ENCODE data around the gene SPTLC2.
A peak's percentile ranks its signal among the peaks of the same experiment; 100 is the strongest.
"Not testable (repeated sequence)": the region's sequence is repeated elsewhere in the genome, so short reads cannot be mapped to it uniquely, and the experiment has no call there.

SPTLC2 gene

DNA sequence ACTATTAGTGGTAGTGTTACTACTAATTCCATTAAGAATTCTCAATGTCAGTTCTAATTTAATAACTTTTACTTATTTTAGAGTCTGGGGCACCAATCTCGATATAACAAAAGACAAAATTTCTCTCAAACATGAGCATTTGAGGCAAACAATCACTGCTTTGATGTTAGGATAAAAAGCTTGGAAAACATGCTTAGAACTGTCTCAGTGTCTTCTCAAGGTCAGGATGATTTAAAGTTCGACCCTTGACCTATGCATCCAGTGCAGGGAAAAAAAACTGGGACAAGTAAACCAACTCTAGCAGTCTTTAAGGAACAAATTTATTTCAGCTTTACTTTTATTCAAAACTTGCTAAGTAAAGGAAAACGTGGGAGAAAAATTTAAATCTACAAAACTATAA lies 31.1 kb downstream of the SPTLC2 start:
- DNase-seq, result no peak

DNA sequence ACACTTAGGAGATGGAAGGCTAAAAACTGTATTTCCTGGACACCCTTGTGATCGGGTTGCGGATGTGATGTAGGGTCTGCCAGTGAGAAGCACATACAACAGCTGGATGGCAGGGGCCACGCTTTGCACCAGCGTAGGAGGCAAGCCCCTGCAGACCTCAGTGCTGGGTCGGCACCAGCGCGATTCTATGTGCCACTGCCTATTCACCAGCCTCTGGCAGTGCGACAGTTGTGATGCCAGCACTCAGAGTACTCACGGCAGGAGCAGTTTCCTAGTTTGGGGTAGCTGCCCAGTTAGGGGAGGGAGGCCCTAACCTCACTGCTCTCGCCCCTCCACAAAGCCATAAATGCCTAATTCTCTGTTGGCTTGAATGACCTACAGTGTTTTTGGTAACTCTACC lies 31.6 kb downstream of the SPTLC2 start:
- DNase-seq, result no peak

DNA sequence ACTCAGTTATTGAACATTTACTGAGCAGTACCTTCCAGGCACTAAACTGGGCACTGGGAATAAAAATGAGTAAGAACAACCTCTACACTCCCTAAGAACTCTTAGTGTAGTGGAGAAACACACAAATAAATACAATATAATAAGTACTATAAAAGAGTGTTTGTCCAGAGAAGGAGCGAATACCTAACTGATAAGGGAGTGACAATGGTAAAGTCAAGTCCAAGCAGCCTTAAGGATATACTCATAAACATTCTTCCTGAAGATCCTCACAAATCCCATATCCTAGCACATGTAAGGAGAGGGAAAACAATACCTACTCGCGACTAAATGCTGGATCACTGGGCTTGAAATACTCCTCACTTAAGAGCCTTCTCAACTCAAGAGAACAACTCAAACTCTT lies 32.8 kb downstream of the SPTLC2 start:
- DNase-seq, result no peak

DNA sequence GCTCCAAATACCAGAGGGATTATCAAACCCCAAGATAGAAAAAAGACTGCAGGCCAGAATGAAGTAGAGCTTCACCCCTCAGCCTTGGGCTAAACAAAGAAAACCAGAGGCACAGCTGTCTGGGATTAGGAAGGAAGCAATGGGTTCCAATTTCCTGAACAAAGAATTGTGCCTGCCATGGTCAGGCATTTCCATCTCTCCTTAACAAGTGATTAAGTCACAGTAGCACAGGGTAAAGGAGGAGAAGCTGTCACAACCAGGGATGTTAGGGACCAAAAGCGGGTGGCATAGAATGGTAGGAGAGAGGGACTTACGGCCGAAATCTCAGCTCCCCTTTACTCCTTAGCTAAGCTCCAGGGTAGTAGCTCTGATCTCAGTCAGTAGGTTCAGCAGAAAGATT lies 33.9 kb downstream of the SPTLC2 start:
- no peak for DNase-seq

DNA sequence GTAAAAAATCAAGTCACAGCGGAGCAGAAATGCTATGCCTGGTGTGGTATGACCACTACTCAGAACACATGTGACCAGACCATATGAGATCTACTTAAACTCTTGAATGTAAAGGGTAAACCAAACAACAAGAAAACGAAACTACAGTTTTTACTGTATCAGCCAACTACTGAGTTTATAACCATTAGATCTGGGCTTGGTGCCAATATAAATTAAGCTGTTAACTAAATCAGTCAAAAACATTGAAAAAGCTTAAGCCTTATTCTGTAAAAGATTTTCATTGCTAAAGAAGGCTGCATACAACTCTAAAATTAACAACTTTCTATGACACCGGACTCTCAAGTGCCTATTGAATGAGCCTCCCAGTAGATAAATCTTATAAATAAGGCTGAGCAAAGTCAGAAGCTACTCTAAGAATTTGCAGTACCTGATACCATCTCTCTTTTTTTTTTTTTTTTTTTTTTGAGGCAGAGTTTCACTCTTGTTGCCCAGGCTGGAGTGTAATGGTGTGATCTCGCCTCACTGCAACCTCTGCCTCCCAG lies 35.4 kb downstream of the SPTLC2 start:
- DNase-seq, result peak; percentile 76

DNA sequence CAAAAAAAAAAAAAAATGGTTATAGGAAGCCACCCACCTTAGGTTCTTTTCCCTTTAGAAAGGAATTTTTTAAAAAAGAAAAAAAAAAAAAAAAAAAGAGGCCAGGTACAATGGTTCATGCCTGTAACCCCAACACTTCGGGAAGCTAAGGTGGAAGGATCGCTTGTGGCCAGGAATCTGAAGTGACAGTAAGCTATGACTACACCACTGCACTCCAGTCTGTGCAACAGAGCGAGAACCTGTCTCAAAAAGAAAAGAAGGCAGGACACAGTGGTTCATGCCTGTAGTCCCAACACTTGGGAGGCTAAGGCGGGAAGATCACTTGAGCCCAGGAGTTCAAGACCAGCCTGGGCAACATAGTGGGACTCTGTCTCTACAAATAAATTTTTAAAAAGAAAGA lies 36.0 kb downstream of the SPTLC2 start:
- DNase-seq, result no peak

DNA sequence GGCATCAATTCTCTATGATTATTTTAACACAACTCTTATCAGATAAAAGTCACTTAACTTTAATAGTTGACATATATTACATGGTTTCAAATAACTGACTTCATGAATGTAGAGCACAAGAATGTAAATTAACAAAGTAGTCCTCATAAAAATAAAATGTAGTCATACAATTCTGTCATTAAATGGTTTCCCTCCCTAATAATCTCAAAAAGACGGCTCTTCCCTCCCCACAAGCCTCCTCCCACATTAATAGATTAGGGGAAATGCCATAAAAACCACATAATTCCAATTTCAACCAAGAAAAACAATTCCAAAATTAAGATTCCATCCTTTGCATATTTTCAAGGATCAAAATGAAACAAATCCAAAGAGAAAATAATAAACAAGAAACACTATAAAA lies 36.7 kb downstream of the SPTLC2 start:
- no peak for DNase-seq

DNA sequence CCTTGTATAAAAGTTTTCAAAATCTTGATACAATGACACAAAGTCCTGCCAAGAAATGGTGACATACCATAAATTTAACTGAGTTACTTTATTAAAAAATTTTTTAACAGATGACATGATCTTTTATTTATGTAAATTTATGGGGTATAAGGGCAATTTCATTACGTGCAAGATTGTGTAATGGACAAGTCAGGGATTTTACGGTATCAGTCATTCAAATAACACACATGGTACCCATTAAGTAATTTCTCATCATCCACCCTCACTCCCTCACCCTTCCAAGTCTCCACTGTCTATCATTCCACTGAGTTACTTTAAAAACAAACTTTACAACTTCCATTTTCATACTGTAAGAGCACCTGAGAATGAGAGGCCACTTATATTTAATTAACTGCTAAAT lies 37.4 kb downstream of the SPTLC2 start:
- DNase-seq, result no peak

DNA sequence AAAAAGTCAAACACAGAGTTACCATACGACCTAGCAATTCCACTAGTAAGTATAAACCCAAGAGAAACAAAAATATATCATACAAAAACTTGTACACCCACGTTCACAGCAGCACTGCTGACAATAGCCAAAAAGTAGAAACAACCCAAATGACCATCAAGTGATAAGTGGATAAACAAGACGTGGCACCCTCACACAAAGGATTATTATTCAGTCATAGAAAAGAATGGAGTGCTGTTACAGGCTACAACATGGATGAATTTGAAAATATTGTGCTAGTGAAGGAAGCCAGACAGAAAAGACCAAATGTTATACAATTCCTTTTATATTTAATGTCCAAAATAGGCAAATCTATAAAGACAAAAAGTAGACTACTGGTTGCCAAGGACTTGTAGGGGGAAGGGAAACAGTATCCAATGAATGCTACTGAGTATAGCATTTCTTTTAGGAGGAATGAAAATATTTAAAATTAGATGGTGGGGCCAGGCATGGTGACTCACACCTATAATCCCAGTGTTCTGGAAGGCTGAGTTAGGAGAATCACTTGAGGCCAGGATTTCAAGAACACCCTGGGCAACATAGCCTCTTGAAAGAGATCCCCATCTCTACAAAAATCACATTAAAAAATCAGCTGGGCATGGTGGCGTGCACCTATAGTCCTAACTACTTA lies 41.9 kb downstream of the SPTLC2 start:
- no peak for DNase-seq

DNA sequence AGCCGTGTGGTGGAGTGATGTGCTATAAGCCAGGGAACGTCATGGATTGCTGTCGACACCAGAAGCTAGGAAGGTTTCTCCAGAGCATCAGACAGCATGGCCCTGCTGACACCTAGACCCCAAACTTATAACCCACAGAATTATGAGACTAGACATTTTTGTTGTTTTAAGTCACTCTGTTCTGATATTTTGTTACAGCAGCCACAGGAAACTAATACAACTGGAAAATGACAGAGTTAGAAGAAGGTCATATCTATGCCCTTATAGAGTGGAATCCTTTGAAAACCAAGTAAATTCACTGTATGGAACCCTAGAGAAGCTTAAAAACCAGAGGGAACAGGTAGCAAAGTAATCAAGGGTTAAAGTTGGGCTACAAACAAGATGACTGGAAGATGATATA lies 42.5 kb downstream of the SPTLC2 start:
- no peak for DNase-seq

DNA sequence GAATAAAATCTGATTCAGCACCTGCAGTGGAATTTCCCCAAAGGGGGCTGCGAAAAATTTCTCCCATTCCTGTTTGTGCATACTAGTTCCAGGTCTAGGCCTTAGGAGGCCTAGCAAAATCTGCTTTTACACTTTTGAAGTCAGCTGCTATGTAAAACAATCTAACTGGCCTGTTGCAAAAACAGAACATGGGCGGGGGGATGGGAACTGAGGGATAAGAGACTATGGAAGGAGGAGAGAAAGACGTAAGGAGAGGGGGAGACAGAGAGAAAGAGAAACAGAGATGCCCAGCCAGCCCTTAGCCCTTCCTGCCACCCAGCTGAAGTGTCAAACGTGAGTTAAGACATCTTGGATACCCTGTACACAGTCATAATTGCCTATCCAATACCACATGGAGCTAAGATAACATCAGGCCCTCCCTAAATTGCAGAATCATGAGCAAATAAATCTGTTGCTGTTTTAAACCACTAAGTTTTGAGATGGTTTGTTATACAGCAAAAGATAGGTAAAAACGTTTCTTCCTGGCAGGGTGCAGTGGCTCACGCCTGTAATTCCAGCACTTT lies 45.6 kb downstream of the SPTLC2 start:
- DNase-seq, result no peak

DNA sequence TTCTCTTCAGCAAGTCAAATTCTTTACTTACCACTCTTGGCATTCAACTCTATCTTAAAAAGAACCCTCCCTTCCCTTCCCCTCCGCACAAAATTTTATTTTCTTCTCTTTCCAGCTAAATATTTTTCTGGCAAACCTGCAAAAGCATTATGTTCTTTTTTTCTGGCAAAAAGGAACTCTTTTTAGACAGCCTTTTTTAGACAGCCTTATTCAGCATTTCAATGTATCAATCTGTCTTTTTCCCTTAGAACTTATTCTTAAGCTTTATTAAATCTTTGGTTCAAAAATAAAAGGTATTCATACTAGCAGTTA lies 50.5 kb downstream of the SPTLC2 start:
- no peak for DNase-seq

DNA sequence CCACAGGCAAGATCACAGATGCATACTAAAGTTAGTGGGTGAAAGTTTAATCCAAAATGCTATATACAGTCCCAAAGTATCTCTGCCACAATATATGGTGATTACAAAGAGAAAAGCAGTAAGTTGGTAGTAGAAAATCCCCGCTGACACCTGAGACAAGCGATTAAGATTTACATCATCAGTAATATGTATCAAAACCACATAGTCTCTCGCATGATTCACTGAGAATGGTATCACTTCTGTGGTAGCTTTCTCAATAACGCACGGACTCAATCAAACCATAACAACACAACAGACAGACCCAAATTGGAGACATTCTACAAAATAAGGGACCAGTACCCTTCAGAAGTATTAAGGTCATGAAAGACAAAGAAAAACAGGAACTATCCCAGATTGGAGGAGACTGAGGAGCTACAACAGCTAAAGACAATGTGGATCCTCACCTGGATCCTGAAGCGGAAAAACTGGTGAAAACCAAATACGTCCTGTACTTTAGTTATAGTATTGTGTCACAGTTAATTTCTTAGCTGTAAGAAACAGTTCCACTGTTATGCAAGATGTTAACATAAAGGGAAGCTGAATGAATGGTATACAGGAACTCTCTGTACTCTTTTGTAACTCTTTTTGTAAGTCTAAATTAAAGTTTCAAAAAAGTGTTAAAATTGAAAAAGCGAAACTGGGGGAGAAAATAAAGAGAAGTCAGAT lies 51.0 kb downstream of the SPTLC2 start:
- no peak for DNase-seq

DNA sequence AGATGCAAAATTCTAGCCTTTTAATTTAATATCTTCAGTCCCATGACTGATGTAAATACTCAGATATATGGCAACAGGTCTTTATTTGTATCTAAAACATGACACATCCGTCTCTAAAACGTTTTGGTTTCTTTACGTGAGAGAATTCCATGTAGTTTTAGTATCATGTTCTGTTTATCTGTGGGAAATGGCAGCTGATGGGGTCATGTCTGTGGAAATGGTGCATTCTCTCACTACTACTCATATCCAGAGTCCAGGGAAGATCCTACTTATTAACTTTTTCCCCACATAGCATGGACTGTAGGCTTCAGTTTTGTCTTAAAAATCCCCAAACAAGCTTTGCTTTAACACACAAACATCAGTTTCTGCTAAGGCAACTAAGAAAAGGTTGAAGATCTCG lies 53.8 kb downstream of the SPTLC2 start:
- no peak for DNase-seq

DNA sequence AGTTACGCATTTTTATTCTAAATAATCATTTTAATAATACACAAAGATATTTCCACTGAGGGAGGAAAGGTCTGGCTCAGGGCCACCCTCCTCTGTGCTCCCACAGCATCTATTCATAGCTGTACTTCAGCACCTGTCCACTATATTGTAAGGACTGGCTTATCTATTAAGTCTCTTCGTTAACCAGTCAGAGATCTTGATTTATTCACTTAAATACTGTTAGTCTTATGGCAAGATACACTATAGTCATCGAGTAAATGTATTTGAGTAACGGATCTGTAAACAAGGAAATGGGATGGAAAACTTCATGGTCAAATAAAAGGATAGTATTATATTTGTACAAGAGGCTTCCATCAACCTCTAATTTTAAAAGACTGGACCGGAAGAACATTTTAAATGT lies 54.6 kb downstream of the SPTLC2 start:
- no peak for DNase-seq

DNA sequence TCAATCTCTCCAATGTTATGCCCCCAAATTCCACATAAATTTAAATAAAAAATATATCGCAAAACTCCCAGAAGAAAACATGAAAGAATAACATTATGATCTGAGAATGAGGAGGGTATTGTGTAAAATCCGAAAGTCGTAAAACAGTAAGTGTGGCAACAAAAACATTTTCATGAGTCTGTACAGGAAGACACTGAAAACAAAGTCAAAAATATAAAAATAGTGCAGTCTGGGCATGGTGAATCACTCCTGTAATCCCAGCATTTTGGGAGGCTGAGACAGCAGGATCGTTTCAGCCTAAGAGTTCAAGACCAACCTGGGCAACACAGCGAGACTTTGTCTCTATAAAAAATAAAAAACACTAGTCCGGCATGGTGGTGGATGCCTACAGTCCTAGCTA lies 57.1 kb downstream of the SPTLC2 start:
- DNase-seq, result no peak

DNA sequence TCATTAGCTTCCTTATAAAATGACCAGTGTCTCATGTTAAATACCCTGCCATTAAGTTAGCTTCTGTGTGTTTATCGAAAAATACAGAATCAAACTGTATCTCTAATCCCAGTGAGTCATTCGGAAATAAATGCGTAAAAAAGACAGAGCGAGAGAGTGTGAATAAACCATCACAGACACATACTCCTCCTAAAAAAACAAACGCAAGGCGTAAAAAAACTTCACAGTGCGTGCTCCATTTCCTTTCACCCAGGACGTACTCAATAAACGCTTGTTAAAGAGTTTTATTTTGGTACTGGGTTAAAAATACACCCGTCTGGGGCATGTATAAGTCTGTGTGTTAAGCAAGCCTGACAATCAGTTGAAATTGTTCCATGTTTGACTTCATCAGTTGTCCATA lies 59.0 kb downstream of the SPTLC2 start:
- DNase-seq, result no peak

DNA sequence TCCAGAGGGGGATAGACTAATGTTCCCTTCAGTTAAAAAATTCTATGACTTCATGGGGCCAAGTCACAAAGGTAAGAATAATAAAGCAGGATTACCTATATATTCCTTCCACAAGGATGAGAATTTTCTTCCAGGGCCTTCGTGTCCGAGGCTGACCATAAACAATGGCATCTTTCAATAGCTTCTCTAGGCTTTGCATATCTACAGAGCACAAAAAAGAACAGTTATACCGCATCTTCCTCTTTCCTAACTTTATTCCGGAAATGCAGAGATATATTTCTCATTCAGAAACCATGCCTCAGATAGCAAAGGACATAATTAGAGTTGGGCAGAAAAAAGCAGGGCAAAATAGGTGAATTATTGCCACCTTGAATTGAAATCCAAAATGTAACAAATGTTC lies 59.5 kb downstream of the SPTLC2 start:
- DNase-seq, result no peak

DNA sequence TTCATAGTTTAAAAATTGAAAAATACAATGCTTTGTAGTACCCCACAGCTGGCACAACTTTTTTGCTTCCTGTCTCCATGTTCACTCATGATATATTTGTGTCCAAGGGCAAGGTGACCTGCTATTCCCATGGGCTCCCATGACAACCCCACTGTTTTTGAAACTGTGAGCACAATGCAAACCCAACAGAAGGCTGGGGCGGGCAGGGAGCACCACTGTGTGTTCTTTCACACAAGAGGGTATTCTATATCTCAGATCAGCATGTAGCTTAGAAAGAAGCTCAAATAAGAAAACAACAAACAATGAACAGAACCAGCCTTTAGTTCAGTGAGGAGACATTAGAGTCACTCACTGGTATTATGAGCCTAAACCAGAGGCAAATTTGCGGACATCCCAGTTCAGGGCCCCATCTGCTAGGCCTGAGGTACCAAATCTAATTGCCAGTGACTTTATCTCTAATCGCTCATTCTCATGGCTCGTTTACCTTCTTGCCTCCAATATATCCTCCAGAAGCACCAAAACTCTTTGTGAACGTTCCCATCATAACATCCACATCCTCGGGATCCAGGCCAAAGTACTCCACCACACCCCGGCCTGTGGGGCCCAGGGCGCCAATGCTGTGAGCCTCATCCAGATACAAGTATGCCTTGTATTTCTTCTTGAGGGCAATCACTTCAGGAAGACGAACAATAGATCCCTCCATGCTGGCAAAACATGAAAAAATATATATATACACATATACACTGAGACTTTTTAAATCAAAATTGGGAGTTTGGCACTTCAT lies 61.4 kb downstream of the SPTLC2 start:
- no peak for DNase-seq

DNA sequence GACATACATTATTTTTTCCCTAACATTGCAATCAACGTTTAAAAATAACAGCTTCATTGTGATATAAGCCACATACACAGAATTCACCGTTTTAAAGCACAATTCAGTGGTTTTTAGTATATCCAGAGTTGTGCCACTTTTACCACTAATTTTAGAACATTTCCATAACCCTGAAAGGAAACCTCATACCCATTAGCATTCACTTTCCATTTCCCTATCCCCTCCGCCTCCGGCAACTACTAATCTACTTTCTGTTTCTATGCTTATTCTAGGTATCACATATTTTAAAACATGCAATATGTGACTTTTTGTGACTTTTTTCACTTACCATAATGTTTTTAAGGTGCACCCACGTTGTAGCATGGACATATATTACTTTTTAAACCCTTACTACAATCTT lies 62.2 kb downstream of the SPTLC2 start:
- no peak for DNase-seq

DNA sequence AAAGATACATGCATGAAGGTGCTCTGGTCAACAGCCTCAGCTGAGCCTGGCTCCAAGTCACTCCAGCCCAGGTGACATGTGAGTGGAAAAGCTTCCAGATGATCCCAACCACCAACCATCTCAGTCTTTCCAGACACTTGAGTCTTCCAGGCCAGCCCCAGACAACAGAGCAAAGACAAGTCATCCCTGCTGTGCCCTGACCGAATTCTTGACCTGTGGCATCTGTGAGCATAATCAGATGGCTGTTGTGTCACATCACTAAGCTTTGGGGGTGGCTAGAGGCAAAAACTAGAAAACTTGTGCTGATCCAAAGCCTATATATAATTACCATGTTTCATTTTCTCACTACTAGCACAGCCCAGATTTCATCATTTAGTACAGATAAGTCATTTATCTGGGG lies 67.0 kb downstream of the SPTLC2 start:
- DNase-seq, result no peak

DNA sequence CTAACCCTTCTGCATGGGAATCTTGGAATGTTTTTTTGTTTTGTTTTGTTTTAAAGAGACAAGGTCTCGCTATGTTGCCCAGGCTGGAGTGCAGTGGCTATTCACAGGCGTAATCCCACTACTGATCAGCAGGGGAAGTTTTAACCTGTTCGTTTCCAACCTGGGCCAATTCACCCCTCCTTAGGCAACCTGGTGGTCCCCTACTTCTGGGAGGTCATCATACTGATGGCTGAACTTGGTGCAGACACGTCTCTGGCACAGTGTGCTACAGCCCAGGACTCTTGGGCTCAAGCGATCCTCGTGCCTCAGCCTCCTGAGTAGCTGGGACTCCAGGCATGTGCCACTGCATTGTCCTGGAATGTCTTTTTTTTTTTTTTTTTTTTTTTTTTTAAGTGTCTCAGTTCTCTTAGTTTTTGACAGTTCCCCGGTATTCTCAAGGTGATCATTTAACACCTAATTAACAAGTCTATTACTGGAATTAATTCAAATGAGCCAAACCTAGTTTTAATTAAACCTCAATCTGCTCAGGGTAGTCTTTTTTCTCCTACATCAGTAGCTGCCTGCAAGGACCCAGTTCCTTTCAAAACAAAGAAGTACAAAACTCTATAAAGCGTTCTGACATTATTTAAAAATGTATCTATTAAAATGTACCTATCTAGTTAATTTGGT lies 68.8 kb downstream of the SPTLC2 start:
- DNase-seq, result no peak

DNA sequence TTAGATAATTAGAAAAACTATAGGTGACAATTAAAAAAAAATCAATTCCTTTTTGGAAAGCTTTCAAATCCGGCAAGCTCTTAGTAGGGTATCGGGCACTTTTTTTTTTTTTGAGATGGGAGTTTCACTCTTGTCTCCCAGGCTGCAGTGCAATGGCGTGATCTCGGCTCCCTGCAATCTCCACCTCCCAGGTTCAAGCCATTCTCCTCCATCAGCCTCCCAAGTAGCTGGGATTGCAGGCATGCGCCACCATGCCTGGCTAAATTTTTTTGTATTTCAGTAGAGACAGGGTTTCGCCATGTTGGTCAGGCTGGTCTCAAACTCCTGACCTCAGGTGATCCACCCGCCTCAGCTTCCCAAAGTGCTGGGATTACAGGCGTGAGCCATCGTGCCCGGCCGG lies 71.3 kb downstream of the SPTLC2 start:
- DNase-seq, result not testable (repeated sequence)
